Retinal pigment epithelial cell (primary cell): Measurements from ENCODE around the gene MYL11.
A peak's percentile ranks its signal among the peaks of the same experiment; 100 is the strongest.

Experiments
- DNase-seq: peaks from one replicate; pipeline ENCODE4 v3.0.0-alpha.2; 2010; ENCODE audit warnings: low read depth
- H3K4me3 ChIP-seq: 2 replicates; pipeline ENCODE4 v1.5.1; 2011; ENCODE audit warnings: mild to moderate bottlenecking, low read length, control low read depth, moderate library complexity
- CTCF ChIP-seq: conservative IDR thresholded peaks from 2 replicates; pipeline ENCODE4 v1.5.1; 2011; ENCODE audit warnings: low read depth, low read length, control low read depth, inconsistent platforms

Gene MYL11

GRCh38 chr16:30359871-30360170 lies 14.8 kb upstream of the MYL11 start:
- no peak overlapping the region for H3K4me3 ChIP-seq
- TF ChIP-seq CTCF = no peak
- no peak for DNase-seq

GRCh38 chr16:30361180-30361579 lies 13.4 kb upstream of the MYL11 start:
- no peak overlapping the region for H3K4me3 ChIP-seq
- DNase-seq = no peak
- TF ChIP-seq CTCF = no peak

- H3K4me3 ChIP-seq = no peak overlapping the region
- no peak for DNase-seq
- no peak for TF ChIP-seq CTCF
These were observed 9.4 kb upstream of the MYL11 start for GRCh38 chr16:30365200-30365599.

GRCh38 chr16:30366511-30366910 lies 8.1 kb upstream of the MYL11 start:
- no peak for DNase-seq

GRCh38 chr16:30367349-30368009 lies 7.1 kb upstream of the MYL11 start:
- no peak for TF ChIP-seq CTCF
- DNase-seq = no peak
- peak overlapping the region; percentile 87 for H3K4me3 ChIP-seq

More at GRCh38 chr16:30366511-30366910, 8.1 kb upstream of the MYL11 start:
- H3K4me3 ChIP-seq = peak overlapping the region; percentile 7
- TF ChIP-seq CTCF = no peak

GRCh38 chr16:30368122-30368791 lies 6.3 kb upstream of the MYL11 start:
- no peak for DNase-seq
- H3K4me3 ChIP-seq = peak overlapping the region; percentile 87

More at GRCh38 chr16:30368122-30368791, 6.3 kb upstream of the MYL11 start:
- no peak for TF ChIP-seq CTCF
